Endothelial cell (in vitro differentiated cells): ENCODE results near the gene SPOP. TPM values are rescaled to one million over a fixed set of nuclear protein-coding genes. Genes with fewer than 3 reads are reported as not detected.

Experiments used
- DNase-seq: peaks from one replicate; pipeline ENCODE4 v3.0.0; 2021; ENCODE audit warnings: low spot score
- H3K27ac Mint-ChIP-seq: one replicate; pipeline ENCODE4 v1.8.0; 2021; ENCODE audit warnings: mixed read lengths, inconsistent platforms; ENCODE audit not compliant: unreplicated experiment
- H3K27me3 Mint-ChIP-seq: one replicate; pipeline ENCODE4 v1.8.0; 2021; ENCODE audit warnings: mild to moderate bottlenecking, moderate library complexity, mixed read lengths, inconsistent platforms; ENCODE audit not compliant: unreplicated experiment
- H3K36me3 Mint-ChIP-seq: one replicate; pipeline ENCODE4 v1.8.0; 2021; ENCODE audit warnings: mild to moderate bottlenecking, low read depth, mixed read lengths, inconsistent platforms; ENCODE audit not compliant: unreplicated experiment
- H3K4me1 Mint-ChIP-seq: one replicate; pipeline ENCODE4 v1.8.0; 2021; ENCODE audit warnings: mild to moderate bottlenecking, mixed read lengths, inconsistent platforms; ENCODE audit not compliant: unreplicated experiment
- H3K4me3 Mint-ChIP-seq: one replicate; pipeline ENCODE4 v1.8.0; 2021; ENCODE audit warnings: mild to moderate bottlenecking, mixed read lengths, inconsistent platforms; ENCODE audit not compliant: unreplicated experiment
- H3K9me3 Mint-ChIP-seq: one replicate; pipeline ENCODE4 v1.8.0; 2021; ENCODE audit warnings: mixed read lengths, inconsistent platforms; ENCODE audit not compliant: unreplicated experiment
- CTCF ChIP-seq: fragments of 200-600 bp; sonication (generic); IDR thresholded peaks from one replicate; pipeline ENCODE4 v1.5.0; 2021; ENCODE audit warnings: antibody characterized with exemption; ENCODE audit not compliant: unreplicated experiment
- total RNA-seq: library from RNA; stranded (reverse); fragmentation: NEBNext Ultra II Directional; extraction: Animal tissue kit (Norgen Biotek cat#: 25700); gene quantifications from one replicate; pipeline ENCODE4 v1.2.1, GENCODE V29; 2021; ENCODE audit not compliant: unreplicated experiment

SPOP gene
- total RNA-seq, 1 donor from 2014 or later, result 55.6 TPM

- H3K9me3 Mint-ChIP-seq, result no peaks in the 10 kb centered on the region
- H3K27ac Mint-ChIP-seq, result no peak overlapping the region
- no peak for TF ChIP-seq CTCF
- H3K4me1 Mint-ChIP-seq, result peaks cover 49% of the 10 kb centered on the region
- DNase-seq, result no peak
- H3K4me3 Mint-ChIP-seq, result no peak overlapping the region
- H3K27me3 Mint-ChIP-seq, result no peaks in the 10 kb centered on the region
- no peaks in the 10 kb centered on the region for H3K36me3 Mint-ChIP-seq
Observed at GRCh38 chr17:49630113-49630900, 47.6 kb downstream of the SPOP start.

- Mint-ChIP-seq H3K36me3 (no peaks in the 10 kb centered on the region), H3K9me3 (no peaks in the 10 kb centered on the region), H3K4me1 (peaks cover 46% of the 10 kb centered on the region), H3K4me3 (no peak overlapping the region), H3K27me3 (no peaks in the 10 kb centered on the region), H3K27ac (no peak overlapping the region)
- DNase-seq, result no peak
- TF ChIP-seq CTCF, result no peak
Observed at GRCh38 chr17:49629447-49629846, 48.5 kb downstream of the SPOP start.

GRCh38 chr17:49624896-49625295 is 53.0 kb downstream of the SPOP start:
- Mint-ChIP-seq H3K4me3 (no peak overlapping the region), H3K9me3 (no peaks in the 10 kb centered on the region), H3K4me1 (peaks cover 50% of the 10 kb centered on the region), H3K36me3 (peaks cover 5% of the 10 kb centered on the region), H3K27ac (no peak overlapping the region), H3K27me3 (peaks cover 3% of the 10 kb centered on the region)
- no peak for TF ChIP-seq CTCF
- DNase-seq, result no peak

- peaks cover 3% of the 10 kb centered on the region for H3K27me3 Mint-ChIP-seq
- H3K27ac Mint-ChIP-seq, result peak overlapping the region; percentile 98
Observed at GRCh38 chr17:49621946-49622529, 55.9 kb downstream of the SPOP start.

More at GRCh38 chr17:49621946-49622529, 55.9 kb downstream of the SPOP start:
- H3K9me3 Mint-ChIP-seq, result no peaks in the 10 kb centered on the region
- peaks cover 12% of the 10 kb centered on the region for H3K36me3 Mint-ChIP-seq
- peak overlapping the region; percentile 57 for H3K4me3 Mint-ChIP-seq
- no peak for DNase-seq
- peaks cover 34% of the 10 kb centered on the region for H3K4me1 Mint-ChIP-seq
- TF ChIP-seq CTCF, result no peak
